HG02763 (cell line): ENCODE data around the gene KRT13.

Experiments used
- ATAC-seq: cut with Tn5 transposase; IDR thresholded peaks from one replicate; pipeline ENCODE4 v1.9.1; 2021; ENCODE audit warnings: mild to moderate bottlenecking, moderate library complexity; ENCODE audit not compliant: unreplicated experiment

The KRT13 gene

DNA sequence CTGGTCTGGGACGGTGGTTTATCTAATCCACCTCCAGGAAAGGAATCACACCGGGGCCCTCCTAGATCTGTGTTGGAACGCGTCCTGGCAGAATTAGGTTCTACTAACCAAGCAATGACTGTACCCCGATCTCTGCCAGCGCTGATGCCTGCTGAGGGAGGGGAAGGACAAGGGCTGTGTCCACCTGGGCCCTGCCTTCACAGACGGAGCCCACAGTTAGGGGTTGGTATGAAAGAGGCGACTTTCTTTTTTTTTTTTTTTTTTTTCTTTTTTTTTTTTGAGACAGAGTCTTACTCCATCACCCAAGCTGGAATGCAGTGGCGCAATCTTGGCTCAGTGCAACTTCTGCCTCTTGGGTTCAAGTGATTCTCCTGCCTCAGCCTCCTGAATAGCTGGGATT, 32.6 kb upstream of the KRT13 start:
- ATAC-seq: no peak

- ATAC-seq: no peak
Measured at GRCh38 chr17:41537614-41537954, 32.2 kb upstream of the KRT13 start.

DNA sequence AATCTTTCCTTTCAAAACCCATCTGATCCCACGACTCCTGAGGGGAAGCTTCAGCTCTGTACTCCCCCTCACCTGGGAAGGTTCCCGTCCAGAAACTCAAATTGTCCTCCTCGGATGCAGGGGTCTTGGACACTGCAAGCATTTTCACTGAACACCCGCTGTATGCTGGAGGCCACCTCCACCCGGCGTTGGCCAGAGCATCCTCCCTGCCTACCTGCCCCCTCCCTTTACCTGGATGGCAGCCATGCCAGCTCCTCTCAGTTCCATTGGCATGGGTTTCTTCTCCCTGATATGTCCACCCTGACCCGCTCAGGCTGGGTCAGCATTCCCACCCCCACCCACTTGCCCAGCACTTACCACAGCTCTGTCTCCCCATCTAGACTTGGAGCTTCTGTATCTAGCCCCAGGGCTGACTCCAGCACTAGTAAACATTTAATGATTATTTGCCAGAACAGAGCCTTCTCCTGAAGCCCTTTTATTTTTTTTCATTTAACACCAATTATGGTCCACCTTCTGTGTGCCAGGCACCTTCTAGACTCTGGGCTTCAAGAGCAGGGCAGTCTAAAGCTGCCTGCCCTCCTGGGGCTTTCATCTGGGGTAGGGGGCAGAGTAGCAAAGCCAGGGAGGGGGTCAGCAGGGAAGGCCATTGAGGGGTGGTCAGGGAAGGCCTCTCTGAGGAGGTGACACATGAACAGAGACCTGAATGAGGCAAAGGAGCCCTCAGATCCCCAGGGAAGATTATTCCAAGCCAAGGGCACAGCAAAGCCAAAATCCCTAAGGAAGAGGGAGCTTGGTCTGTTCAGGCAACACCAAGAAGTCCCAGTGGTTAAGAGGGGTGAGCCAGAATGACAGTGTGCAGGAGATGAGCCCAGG, 31.6 kb upstream of the KRT13 start:
- no peak for ATAC-seq

- no peak for ATAC-seq
Measured at GRCh38 chr17:41535764-41536481, 30.5 kb upstream of the KRT13 start.

DNA sequence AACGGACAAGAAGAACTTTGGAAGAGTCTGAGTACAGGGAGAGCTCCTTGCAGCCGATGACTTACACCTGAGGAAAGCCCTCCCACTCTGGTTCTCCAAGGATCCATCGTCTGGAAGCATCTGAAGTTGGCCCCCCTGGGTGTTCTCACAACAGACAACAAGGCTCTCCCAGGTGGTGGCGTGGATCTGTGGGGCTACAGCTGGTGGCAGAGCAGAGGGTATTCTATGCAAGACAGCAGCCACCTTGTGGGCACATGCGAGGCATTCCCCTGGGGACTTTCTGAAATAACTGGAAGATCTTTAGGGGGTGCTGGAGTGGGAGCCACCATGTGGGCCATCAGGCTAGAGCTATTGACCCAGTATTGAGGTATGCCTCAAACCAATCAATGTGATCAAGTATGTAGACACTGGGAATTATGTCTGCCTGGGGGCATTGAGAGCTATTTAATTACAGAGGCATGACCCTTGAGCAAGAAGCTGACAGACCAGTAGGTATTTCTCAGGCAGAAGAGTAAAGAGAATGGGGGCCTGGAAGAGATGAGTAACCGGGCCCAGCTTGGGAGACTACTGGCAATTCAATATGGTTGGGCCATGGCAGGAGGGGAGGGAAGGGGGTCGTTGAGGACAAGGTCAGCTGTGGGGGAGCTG, 29.6 kb upstream of the KRT13 start:
- no peak for ATAC-seq

DNA sequence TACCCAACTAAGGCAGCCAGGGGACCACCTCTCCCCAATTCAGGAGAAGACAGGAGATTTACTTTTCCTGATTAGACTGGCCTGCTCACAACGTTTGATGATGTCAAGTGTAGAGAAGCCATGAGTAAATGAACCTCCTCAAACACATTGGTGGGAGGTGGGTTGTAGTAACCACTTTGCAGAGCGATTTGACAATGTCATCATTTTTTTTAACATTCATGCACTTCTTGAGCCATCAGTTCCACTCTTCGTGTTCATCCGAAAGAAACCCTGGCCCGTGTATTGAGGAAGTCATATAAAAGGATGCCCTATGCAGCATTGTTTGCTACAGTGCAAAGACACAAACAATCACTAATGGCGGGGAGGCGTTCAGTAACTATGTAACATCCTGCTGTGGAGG, 28.2 kb upstream of the KRT13 start:
- no peak for ATAC-seq

GRCh38 chr17:41532947-41533570, 27.6 kb upstream of the KRT13 start:
- no peak for ATAC-seq

GRCh38 chr17:41531993-41532392, 26.6 kb upstream of the KRT13 start:
- no peak for ATAC-seq

GRCh38 chr17:41530062-41531048, 24.9 kb upstream of the KRT13 start:
- ATAC-seq: no peak

GRCh38 chr17:41529491-41529915, 24.1 kb upstream of the KRT13 start:
- no peak for ATAC-seq

DNA sequence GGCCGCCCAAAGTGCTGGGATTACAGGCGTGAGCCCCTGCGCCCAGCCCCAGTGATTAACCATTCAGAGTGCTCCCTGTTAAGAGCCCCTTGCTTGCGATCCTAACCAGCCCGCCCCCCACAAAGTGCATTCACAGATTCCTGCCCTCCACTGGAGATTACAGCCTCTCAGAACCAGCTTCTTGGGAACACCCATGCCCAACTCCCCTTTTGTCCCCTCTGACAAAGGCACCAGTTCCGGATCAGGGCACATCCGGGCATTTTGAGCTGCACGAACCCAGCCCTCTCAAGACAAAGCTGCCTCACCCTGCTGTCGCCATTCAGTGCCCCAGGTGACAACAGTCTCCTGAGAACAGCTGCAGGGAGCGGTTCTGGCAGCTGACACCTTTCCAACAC, 23.5 kb upstream of the KRT13 start:
- no peak for ATAC-seq

GRCh38 chr17:41527063-41528023, 21.9 kb upstream of the KRT13 start:
- no peak for ATAC-seq

DNA sequence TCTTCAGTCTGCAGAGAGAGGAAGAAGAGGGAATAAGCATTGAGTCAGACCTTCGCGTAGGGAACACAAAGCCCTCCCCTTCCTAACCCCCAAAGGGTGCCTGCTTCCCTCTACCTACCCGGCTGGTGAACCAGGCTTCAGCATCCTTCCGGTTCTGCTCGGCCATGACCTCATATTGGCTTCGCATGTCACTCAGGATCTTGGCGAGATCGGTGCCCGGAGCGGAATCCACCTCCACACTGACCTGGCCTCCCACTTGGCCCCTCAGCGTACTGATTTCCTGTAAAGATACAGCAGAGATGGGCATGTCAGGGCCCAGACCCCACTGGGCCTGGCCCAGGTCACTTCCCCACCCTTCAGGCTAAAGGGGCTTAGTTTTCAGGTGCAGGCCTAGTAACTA, 18.8 kb upstream of the KRT13 start:
- ATAC-seq: no peak

GRCh38 chr17:41523787-41524186, 18.4 kb upstream of the KRT13 start:
- no peak for ATAC-seq

GRCh38 chr17:41523225-41523593, 17.8 kb upstream of the KRT13 start:
- no peak for ATAC-seq

DNA sequence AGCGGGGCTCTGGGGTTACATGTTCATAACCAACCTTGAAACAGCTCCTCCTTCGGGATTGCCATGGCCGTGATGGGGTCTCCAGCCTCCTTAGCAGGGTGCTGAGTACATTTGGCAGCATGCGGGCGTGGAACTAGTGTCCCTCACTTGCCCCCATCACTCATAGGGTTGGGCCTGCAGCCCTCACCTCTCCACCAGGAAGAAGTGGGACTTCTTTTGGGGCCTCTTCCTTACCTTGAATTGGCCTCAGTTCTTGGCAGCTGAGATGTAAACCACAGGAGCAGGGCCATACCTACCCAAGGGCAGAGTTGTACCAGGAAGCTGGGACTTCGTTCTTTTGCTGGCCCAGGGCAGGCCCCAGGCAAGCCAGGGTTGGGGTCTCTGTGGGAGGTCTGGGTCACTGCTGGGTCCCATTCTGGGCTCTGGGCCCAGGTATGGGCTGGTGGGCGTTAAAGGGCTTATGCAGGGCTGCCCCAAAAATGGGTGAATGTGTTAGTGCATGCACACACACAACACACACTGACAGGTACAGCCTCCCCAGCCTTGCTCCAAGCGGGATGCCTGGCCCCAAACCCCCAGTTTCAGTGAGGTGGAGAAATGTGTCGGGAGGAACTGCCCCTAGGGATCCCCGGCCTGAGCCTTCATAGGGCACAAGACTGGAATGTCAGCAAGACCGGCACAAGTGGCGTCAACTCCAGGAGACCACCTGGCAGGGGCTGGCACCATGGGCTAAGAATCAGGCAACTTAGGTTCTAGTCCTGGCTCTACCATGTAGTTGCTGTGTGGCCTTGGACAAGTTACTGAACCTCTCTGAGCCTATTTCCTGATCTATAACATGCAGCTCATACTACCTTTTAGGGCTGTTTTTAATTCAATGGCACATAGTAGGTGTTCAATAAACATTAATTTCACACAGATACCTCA, 17.2 kb upstream of the KRT13 start:
- no peak for ATAC-seq

- no peak for ATAC-seq
Measured at GRCh38 chr17:41521574-41522261, 16.3 kb upstream of the KRT13 start.
